22Rv1 (cell line): ENCODE results near the gene PAMR1.

Experiments used
- H3K27ac ChIP-seq: fragments of 450-650 bp; 2 replicates; pipeline ENCODE4 v1.5.1; 2017
- ZFX ChIP-seq: fragments of 450-650 bp; IDR thresholded peaks from 2 replicates; pipeline ENCODE4 v1.6.1; 2017; ENCODE audit warnings: antibody characterized with exemption, borderline replicate concordance
- TF ChIP-seq, protein P1 (sequence below): fragments of 450-650 bp; IDR thresholded peaks from 2 replicates; pipeline ENCODE4 v1.5.1; 2017; ENCODE audit warnings: mild to moderate bottlenecking

The PAMR1 gene

DNA sequence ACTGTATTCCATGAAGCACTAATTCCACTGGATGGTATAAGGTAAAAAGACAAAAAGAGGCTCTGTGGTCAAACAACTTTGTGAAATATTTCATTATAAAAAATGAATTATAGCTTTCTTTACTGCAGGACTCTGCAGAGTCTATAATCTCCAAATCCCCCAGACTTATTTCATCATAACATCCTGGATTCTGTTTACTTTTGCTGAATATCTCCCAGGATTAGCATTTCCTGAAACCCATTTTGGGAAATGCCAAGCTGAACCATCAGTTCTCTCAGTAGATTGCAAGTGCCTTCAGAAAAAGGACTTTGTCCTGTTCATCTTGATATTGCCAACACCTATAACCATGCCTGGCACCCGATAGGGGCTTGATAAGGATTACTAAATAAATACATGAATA is 7.9 kb downstream of the PAMR1 start:
- TF ChIP-seq ZFX = no peak
- TF ChIP-seq, protein P1, sequence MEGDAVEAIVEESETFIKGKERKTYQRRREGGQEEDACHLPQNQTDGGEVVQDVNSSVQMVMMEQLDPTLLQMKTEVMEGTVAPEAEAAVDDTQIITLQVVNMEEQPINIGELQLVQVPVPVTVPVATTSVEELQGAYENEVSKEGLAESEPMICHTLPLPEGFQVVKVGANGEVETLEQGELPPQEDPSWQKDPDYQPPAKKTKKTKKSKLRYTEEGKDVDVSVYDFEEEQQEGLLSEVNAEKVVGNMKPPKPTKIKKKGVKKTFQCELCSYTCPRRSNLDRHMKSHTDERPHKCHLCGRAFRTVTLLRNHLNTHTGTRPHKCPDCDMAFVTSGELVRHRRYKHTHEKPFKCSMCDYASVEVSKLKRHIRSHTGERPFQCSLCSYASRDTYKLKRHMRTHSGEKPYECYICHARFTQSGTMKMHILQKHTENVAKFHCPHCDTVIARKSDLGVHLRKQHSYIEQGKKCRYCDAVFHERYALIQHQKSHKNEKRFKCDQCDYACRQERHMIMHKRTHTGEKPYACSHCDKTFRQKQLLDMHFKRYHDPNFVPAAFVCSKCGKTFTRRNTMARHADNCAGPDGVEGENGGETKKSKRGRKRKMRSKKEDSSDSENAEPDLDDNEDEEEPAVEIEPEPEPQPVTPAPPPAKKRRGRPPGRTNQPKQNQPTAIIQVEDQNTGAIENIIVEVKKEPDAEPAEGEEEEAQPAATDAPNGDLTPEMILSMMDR = no peak
- H3K27ac ChIP-seq = no peak overlapping the region

DNA sequence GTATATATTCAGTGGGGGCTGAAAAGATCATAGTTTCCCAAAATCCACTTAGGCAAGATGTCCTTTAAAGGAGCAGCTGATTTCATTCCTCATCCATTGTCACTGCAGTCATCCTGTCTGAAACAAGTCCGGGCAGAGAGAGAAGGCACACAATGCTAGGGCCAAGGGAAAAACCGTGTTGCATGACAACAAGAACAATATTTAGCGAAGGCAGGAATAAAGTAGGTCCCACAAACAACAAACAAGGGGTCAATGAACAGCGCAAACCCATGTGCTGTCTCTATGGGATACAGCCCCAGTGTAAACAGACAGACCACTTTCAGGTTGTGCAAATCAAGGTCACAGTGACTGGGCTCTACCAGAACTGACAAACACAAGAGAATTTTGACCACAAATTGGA is 9.0 kb downstream of the PAMR1 start:
- TF ChIP-seq, protein P1 = no peak
- no peak for TF ChIP-seq ZFX
- no peak overlapping the region for H3K27ac ChIP-seq

DNA sequence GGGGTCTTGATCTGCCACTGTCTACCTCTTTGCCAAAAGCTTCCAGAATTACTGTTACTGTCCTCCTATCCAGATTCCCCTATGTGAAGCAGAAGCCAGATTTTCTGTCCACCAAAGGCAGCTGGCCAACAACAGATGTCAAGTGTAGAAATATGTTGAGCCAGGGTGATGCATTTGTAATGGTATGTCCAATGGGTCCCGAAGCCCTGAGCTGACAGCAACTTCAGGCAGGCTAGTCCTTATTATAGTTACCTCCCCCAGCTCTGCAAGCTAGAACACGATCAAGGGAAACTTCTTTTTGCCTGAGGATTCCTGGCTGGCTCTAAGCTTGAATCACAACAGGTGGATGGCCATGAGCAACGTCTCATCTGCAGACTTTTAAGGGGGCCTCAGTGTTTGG is 10.2 kb downstream of the PAMR1 start:
- TF ChIP-seq, protein P1 = no peak
- TF ChIP-seq ZFX = no peak
- no peak overlapping the region for H3K27ac ChIP-seq

DNA sequence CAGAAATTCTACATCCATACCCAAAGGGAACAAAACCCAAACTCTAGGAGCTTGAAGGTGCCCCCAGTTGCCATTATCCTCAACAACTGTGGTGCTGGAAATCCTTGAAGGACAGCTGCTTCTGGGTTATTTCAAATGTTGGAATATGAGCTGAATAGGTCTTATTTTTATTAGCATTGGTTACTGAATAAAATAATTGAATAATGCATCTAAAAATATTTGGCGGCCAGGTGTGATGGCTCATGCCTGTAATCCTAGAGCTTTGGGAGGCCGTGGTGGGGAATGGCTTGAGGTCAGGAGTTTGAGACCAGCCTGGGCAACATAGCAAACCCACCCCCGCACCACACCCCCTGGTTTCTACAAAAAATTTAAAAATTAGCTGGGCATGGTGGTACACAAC is 10.9 kb downstream of the PAMR1 start:
- TF ChIP-seq ZFX = no peak
- TF ChIP-seq, protein P1 = no peak
- no peak overlapping the region for H3K27ac ChIP-seq

DNA sequence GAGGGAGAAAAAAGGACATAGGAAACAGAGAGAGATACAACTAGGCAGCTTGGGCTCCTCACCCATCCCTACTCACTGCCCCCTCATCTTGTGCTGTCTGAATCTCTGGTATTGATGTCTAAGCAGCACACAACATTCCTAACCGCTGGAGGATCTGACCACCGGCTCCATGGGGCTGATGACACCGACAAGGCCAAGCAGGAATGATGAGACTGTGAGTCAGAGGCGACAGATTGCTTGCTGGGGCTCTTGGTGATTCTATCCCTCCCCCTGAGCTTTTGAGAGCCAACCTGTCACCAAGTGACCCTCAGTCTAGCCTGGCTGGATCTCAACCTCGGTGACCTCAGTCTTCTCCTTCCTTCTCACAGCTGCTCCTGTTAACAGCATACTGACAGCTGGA is 13.8 kb downstream of the PAMR1 start:
- no peak overlapping the region for H3K27ac ChIP-seq
- TF ChIP-seq, protein P1 = no peak
- no peak for TF ChIP-seq ZFX

DNA sequence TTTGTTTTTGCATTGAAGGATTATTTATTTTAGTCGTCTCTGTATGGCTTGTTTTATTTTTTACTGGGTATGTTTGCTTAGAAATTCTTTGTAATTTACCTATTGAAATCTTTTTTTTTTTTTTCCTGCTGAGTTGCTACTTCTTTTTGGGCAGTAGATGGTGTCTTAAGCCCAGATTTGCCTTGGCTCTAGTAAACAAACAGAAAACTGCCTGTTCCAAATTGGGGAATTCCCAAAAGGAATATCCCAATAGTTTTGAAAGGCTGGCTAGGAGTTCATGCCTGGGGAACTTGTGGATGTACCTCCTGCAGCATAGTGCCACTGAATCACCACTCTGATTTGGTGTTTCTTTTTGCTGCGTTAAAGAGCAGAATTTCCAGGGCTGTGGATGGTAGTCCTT is 17.7 kb downstream of the PAMR1 start:
- TF ChIP-seq, protein P1 = no peak
- no peak for TF ChIP-seq ZFX
- no peak overlapping the region for H3K27ac ChIP-seq

DNA sequence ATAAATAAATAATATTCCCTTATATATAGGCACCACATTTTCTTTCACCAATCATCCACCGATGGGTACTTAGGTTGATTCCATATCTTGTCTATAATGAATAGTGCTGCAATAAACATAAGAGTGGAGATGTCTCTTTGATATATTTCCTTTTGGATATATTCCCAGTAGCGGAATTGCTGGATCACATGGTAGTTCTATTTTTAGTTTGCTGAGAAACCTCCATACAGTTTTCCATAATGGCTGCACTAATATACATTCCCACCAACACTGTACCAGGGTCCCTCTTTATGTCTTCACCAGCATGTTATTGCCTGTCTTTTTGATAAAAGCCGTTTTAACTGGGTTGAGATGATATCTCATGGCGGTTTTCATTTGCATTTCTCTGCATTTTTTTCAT is 23.6 kb downstream of the PAMR1 start:
- H3K27ac ChIP-seq = no peak overlapping the region
- no peak for TF ChIP-seq ZFX
- TF ChIP-seq, protein P1 = no peak
